Dermis microvascular lymphatic vessel endothelial cell (primary cell): Measurements from ENCODE around the gene SLC5A4. TPM values are rescaled to one million over a fixed set of nuclear protein-coding genes. Genes with fewer than 3 reads are reported as not detected.

ENCODE experiments used
- DNase-seq, 2 donors: peaks; one replicate each; pipeline versions ENCODE4 v3.0.0 to v3.0.0-alpha.2; 2010; ENCODE audit warnings: low read depth in 2 of 2
- total RNA-seq: library from RNA; depleted of rRNA; stranded (reverse); fragments of >200 nt; gene quantifications from 2 replicates; pipeline ENCODE4 v1.2.1, GENCODE V29; 2014

Gene SLC5A4
- total RNA-seq, 1 donor from 2014 or later = 3.0 TPM

DNA sequence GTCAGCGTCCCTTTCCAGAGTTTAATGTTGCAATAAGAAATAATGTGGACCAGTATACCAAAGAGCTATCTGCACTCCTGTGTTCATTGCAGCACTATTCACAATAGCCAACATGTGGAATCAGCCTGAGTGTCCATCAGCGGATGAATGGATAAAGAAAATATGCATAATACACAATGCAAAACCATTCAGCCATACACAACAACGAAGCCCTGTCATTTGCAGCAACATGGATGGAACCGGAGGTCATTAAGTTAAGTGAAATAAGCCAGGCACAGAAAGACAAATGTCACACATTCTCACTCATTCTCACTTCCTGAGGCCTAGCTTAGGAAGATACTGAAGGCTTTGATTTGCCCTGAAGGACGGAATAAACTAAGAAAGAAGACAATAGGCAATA is 22.1 kb downstream of the SLC5A4 start:
- no peak for DNase-seq

DNA sequence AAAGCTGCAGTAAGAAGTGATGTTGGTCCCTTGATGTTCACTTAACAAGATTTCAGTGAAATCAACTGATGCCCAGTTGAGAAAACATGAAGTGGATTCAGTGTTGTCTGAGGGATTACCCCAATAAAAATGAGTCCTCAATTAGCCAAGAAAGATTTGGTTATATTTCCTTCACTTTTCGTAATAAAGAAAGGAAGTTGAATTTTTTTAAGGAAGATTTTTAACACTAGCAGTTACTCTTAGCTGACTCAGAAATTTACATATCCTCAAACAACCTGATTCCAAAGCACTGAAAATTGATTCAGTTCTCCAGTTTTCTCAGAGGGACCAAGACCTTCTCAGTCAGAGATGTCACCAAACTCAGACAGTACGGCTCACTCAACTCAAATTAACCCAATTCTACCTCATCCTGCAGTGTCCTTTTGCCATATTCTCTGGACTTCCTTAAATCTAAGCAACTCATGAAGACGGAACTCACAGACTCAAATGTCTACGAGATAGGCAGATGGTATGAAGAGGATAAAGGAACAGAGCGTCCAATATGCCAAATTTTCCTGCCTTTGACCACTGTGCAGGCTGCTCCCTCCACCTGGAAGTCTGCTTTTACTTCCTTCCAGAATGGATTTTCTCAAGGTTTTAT is 22.8 kb downstream of the SLC5A4 start:
- DNase-seq = no peak

DNA sequence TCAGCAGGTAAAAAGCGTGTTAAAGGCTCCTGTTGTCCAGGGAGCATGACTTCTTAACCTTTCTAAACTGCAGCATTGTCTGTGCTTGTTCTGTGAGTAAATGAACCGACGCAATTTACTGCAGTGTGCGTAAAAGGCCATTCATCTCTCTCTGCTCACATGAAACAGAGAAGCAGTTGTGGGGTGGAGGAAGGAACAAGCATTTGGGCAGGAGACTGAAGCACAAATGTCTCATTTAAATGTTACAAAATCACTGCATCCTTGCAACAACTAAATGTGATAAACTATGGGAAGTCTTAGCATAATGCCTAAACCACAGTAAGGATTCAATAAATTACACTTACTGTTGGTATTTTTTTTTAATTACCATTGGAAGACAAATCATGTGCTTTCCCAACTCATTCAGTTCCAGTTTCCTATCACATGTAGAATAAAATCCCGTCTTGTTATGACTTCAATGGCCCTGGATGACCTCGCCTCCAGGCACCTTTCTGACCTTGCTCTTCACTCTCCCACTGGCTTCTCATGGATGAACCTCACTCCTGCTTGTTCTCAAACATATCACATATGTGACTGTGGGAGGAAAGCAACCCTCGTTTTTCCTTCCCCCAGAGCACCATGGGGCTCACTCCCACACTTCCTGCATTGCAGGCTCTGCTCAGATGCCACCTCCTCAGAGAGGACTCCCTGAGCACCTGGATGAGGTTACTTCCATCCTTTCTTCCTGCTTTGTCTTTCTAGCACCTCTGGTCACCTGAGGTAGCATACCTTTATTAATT is 28.6 kb downstream of the SLC5A4 start:
- no peak for DNase-seq

DNA sequence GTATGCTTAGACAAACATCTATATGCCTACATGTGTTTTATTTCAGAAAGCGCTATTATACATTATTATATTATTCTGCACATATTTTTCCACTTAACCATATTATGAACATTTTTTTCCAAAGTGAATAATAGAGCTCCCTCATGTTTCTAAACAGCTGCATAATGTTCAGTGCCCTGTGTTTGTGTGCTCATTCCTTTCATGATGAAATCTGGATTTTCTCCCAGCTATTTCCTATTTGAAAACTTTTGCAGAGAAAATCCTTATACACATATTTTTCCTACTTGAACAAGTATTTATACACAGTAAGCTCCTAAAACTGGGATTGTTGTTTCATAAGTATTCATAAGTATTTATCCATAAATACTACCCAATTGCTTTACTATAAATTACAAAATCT is 32.2 kb downstream of the SLC5A4 start:
- DNase-seq = peak in 1 of 2 donors; percentile 5

DNA sequence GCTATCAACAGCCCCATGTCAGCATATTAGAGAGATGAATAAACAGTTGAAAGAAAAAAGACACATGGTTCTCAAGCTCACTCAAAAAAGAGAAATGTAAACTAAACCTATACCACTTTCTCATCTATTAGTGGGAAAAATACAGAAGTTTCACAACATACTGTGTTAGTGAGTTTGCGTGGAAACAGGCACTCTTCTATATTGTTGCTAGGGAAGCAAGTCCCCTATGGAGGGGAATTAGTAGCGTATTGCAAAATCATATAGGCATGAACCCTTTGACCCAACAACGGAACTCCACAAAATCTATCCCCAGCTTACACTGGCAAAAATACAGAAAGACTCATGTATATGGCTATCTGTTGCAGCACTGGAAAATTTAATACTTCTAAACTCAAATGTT is 36.1 kb downstream of the SLC5A4 start:
- DNase-seq = no peak

DNA sequence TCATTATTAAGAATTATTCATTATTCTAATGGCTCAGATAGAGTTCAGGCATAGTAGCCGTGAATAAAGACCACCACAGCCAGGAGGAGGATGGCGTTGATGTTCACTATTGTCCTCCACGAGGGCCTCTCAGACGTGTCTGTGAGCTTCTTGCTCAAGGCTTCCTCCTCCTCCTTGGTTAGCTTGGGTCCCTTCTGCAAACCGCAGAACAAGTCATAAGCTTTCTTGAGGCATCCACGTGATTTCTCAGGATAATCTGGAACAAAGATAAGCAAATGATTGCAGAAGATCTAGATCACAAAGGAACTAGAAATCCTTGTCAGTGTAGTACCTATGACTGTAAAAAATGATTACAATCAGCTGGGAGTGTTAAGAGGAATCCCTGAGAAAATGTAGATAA is 36.7 kb downstream of the SLC5A4 start:
- no peak for DNase-seq

DNA sequence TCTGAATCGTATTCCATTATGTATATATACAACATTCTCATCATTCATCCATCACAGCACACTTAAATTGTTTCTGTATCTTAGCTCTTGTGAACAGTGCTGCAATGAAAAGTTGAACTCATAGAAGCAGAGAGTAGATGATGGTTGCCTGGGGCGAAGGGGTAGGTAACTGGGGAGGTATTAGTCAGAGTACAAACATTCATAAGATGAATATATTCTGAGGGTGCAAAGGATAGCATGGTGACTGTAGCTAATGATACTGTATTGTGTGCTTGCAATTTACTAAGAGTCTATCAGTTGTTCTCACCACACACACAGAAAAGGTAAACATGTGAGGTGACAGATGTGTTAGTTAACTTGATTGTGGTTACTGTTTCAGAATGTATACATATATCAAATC is 37.7 kb downstream of the SLC5A4 start:
- DNase-seq = no peak

DNA sequence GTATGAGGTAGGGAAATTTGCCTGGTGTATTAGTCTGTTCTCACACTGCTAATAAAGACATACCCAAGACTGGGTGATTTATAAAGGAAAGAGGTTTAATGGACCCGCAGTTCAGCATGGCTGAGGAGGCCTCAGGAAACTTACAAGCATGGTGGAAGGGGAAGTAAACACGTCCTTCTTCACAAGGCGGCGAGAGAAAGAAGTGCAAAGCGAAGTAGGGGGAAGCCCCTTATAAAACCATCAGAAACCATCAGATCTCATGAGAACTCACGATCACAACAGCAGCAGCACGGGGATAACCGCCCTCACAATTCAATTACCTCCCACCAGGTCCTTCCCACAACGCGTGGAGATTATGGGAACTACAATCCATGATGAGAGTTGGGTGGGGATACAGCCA is 38.2 kb downstream of the SLC5A4 start:
- DNase-seq = no peak

DNA sequence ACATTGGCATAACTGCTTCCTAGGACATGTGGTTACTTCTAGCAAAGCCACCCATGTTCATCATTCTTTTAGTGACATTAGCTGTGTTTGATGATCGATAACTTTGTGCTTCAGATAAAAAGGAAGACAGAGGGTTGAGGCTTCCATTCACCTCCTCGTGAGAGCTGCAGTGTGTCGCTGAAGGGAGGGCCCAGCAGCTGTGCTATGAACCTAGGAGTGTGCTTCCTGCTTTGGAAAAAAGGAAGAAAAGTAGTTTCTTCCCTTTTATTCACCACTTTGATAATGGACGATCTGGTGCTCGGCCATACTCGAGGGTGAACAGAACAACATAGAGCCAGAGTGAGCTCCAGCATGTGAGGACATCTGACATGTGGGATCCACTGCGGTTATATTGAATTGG is 44.1 kb downstream of the SLC5A4 start:
- DNase-seq = no peak

DNA sequence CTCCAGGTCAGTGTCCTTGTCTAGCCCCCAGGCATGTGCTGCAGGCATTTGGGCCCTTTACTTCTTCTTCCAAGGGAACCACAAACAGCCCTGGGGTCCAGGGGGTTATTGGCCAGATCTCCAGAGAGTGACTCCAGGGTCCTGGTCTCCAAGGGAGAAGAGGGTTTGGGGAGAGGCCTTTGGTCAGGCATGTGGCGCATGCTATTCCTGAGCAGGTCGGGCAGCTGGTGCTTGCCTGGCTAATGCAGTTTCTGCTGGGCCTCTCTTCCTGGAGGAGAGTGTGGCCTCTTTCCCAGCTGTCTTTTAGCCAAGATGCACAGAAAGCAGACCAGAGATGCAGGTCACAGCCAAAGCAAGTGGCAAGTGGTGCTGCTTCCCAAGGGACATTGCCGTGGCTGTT is 46.5 kb downstream of the SLC5A4 start:
- no peak for DNase-seq

DNA sequence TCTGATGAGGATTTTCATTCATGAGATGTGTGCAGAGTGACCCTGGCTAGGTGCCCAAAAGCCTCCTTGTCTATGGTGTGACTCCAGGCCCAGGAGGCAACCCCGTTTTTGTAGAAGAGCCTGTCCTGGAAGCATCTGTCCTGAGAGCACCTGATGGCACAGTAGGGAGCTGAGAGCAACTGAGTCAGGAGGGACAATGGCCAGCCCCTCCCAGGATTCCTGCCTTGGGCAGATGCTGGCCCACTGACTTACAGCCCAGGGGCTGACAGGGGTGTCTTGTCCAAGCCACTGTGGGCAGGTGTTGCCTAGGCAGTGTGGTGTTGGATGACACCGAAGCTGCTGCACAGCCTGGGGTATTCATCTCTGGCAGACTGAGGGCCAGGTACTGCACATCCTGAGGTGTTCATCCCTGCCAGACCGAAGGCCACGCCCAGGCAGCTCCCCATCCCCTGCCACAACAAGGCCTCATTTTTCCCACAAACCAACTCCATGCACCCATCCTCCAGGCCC is 47.1 kb downstream of the SLC5A4 start:
- no peak for DNase-seq

DNA sequence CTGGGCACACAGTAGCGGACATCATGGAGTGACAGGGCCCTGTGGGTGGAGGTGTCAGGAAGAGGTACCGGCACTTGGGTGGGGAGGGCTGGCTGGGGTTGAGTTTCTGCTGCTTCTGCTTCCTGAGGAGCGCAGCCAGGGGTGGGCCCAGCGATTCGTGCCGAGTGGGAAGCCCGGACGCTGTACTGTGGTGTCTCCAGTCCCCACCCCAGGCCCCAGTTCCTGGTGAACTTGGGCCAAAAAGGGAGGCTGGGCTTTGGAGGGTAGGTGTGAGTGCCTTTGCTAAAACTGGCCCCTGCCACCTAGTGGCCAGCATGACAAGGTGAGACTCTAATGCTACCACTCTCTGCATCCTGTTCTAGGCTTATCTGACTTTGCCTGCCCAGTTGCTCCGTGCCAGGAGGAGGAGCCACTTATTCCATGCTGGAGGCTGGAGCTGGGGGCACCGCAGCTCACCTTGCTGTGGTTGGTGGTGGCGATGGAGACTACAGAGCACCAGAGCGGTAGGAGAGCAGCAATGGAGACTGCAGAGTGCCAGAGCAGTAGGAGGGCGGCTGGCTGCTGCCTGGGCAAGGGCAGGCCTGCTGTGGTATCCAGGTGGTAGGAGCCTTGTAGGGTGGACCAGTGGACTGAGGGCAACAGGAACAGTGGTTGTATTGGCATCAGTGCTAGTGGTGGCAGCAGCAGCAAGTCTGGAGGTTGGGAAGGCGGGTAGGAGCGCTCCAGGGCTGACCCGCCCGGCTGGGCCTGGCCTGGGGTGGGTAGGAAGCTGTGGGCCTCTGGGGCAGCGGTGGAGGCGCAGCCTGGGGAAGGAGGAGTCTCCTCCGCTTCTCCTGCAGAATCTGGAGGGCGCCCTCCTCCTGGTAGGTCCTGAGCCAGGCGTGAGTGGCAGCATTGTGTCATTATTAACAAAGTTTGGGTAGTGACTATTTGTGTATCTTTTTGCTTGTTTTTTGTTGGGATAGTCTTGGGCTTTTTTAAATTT is 48.1 kb downstream of the SLC5A4 start:
- peak; percentile 27 to 42 for DNase-seq

DNA sequence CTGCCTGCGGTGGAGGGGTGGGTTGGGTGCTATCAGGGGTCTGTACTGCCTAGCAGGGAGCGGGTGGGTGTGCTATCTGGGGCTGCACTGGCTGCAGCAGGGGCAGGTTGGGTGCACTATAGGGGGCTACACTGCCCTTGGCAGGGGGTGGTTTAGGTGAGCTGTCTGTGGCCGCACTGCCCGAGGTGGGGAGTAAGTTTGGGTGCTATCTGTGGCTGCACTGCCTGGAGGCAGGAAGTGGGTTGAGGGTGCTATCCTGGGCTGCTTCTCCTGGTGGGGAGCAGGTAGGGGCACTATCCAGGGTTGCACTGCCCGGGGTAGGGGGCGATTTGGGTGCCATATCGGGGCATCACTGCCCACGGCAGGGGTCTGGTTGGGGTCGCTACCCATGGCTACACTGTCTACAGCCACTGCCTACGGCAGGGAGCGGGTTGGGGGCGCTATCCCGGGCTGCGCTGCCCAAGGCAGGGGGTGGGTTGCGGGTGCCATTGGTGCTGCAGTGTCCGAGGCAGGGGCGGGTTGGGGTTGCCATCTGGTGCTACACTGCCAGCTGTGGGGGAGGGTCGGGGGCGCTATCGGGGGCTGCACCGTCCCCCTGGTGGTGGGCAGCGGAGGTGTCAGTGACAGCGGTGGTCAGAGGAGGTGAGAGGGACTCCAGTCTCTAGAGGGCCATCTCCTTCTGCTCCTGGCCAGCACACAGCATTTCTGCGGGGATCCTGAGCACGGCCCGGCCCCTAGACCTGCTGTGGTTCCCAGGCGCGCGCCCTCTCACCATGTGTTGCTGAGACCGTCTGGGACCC is 49.0 kb downstream of the SLC5A4 start:
- no peak for DNase-seq

DNA sequence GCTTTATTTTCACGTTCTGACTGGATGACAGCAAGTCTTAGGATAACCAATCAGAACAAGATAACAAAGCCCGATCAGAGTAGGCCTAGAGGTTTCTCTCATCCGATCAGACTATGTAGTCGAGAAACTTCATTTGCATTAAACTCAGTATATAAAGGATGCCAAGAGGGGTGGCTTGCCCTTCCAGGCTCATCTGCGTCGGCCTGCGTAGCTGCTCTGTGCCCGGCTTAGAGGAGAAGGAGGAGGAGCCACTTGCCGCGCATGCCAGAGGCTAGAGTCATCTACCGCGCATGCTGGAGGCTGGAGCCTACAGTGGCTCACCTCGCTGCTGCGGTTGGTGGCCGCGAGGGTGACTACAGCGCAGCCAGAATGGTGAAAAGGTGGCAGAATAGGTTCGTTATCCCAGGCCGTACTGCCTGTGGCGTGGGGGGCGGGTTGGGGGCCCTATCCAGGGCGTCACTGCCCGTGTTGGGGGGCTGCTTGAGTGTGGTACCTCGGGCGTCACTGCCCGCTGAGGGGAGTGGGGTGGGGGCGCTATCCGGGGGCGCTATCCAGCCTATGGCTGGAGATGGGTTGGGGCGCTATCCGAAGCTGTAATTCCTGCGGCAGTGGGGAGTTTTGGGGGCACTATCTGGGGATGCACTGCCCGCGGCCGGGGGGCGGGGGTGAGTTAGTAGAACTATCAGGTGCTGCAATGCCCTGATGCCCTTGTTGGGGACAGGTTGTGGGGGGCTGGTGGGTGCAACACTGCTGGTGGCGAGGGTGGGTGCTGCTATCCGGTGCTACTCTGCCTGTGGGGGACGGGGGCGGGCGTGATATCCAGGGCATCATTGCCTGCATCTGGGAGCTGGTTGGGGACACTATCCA is 50.1 kb downstream of the SLC5A4 start, which contains the start of gene RFPL2:
RFPL2 (minus strand) TSS at position 218 of the 867 bp plus-strand sequence. CDS start 2,622 bp downstream, outside the sequence.
- peak in 1 of 2 donors; percentile 41 for DNase-seq

DNA sequence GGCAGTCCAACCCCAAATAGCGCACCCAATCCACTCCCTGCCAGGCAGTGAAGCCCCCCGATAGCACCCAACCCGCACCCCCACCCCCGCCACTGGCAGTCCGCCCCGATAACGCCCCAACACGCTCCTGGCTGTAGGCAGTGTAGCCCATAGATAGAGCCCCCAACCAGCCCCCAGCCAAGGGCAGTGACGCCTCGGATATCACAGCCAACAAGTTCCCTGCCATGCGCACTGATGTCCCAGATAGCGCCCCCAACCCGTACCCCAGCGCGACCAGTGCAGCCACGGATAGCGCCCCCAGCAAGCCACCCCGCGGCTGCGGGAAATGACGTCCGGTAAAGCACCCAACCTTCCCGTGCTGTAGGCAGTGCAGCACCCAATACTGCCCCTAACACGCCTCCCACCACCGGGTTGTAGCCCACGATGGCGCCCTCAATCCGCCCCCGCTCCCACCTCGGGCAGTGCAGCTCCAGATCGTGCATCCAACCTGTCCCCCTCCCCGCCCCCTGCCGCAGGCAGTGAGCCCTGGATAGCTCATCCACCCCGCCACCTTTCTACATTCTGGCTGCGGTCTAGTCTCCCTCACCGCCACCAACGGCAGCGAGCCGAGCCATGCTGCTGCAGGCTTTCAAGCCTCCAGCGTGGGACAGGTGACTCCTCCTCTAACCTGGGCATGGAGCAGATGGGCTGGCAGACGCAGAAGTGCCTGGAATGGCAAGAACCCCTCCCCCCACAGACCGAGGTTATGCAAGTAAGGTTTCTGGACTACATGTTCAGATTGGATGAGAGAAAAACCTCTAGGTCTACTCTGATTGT is 50.9 kb downstream of the SLC5A4 start:
- no peak for DNase-seq

DNA sequence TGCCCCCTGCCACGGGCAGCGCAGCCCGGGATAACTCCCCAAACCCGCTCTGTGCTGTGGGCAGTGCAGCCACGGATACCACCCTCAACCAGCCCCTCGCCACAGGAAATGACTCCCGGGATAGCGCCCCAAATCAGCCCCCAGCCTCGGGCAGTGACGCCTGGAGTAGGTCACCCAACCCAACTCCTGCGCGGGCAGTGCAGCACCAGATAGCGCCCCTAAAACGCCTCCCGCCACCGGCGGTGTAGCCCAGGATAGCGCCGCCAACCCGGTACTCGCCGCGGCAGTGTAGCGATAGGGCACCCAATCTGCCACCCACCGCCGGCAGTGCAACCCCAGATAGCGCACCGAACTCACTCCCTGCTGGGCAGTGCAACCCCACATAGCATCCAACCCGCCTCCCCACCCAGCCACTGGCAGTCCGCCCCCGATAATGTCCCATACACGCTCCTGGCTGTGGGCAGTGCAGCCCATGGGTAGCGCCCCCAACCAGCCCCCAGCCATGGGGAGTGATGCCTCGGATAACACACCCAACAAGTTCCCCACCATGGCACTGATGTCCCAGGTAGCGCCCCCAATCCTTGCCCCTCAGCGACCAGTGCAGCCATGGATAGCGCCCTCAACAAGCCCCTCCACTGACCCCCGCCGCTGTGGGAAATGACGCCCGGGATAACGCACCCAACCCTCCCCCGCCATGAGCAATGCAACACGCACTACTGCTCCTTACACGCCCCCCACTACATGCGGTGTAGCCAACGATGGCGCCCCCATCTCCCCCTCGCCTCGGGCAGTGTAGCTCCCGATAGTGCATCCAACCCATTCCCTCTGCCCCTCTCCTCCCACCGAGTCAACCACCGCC is 51.7 kb downstream of the SLC5A4 start:
- no peak for DNase-seq

DNA sequence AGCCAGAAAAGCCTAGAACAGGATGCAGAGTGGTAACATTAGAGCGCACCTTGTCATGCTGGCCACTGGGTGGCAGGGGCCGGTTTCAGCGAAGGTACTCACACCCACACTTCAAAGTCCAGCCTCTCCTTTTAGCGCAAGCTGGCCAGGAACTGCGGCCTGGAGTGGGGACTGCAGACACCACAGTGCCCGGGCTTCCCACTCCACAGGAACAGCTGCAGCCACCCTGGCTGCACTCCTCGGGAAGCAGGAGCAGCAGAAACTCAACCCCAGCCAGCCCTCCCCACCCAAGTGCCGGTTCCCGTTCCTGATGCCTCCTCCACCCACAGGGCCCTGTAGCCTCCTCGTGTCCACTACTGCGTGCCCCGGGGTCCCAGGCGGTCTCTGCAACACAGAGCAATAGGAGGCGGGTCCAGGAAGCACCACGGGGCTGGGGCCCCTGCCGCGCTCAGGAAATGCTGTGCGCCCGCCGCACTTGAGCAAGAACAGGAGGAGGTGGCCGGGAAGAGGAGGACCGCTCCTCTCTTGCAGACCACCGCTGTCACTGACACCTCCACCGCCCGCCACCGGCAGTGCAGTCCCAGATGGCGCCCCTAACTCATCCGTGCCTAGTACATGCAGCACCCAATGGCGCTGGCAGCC is 52.5 kb downstream of the SLC5A4 start:
- DNase-seq = peak; percentile 51 to 67

DNA sequence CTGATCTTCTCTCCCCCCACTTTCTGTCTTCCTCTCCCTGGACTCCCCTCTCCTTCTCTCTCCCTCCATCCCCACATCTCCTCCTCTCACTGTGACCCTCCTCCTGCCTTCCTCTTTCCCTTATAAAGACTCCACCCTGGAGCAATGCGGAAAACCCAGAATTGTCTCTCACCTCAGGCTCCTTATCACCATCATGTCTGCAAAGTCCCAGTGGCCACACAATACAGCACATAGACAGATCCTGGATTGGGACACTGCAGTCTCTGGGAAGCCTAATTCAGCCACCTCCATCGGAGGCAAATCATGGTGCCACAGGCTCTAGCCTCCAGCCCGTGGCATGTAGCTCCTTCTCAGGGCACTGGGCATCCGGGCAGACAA is 53.0 kb downstream of the SLC5A4 start:
- no peak for DNase-seq
